Spleen (tissue), 7 donors: Measurements from ENCODE around the gene CD82.

ENCODE experiments used
- POLR2A ChIP-seq, 3 donors: fragments of 450-650 bp; IDR thresholded peaks; one replicate each; pipeline ENCODE4 v1.5.1; 2017; ENCODE audit warnings: antibody characterized with exemption in 3 of 3, mild to moderate bottlenecking in 1 of 3
- POLR2AphosphoS5 ChIP-seq, 3 donors: sonication (generic); formaldehyde crosslinking; IDR thresholded peaks; one replicate each; pipeline ENCODE4 v1.5.1; 2017; ENCODE audit warnings: antibody characterized with exemption in 3 of 3
- TF ChIP-seq, protein P1 (sequence below), 11 experiments: fragments of 200-600 bp in 7 of 11; fragments of 450-650 bp in 4 of 11; sonication (generic) in 4 of 11; IDR thresholded peaks in 8 of 11; conservative IDR thresholded peaks in 3 of 11; 1 replicate in 7 of 11; 2 replicates in 4 of 11; pipeline versions ENCODE4 v1.4.0 to v1.8.0; 2016 to 2021; ENCODE audit warnings: antibody characterized with exemption in 11 of 11, inconsistent platforms in 4 of 11, mild to moderate bottlenecking in 1 of 11
- donor health status: DM: no; HTN: no; CAD: no; lungs with moderate emphysema.
- donor health status: DM: no; HTN: no; CAD: no.
- donor health status: DM: no; HTN: no; CAD: no.

DNA sequence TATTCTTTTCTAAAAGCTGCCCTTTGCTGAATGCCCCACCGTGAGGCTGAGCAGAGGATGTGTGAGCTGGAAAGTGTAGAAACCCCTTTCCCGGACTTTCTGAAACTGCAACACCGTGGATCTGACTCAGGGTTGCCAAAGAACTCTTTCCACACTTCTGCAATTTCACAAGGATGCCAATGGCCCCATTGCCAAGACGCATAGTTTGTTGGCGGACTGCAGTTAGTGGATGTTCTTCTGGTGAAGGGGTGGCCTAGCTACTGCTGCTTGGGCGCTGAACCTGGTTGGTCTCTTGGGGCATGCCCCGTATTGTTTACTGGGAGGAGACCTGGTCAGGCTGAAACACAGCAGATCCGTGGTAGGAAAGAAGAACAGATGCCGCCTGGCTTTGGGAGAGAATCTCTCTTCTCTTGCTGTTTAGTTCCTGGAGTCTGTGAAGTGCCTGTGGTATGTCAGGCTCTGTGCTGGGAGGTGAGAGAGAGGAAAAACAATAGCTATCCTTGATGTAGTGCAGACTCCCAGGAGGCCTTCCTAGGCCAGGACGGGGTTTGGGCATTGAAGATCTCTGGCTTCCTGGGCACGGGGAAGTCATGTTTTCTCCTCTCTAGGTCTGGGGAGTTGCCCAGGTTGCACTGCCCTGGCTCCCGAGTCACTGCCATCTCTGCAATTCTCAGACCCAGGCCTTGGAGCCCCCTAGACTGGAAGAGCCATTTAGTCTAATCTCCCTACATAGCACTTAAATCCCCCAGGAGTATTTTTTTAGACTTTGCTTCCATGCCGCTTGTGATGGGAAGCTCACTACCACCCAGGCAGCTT, 26.9 kb downstream of the CD82 start:
- TF ChIP-seq POLR2AphosphoS5 (IDR thresholded peaks at IDR 0.05): peak in 1 of 3 donors; percentile 77
- TF ChIP-seq, protein P1, sequence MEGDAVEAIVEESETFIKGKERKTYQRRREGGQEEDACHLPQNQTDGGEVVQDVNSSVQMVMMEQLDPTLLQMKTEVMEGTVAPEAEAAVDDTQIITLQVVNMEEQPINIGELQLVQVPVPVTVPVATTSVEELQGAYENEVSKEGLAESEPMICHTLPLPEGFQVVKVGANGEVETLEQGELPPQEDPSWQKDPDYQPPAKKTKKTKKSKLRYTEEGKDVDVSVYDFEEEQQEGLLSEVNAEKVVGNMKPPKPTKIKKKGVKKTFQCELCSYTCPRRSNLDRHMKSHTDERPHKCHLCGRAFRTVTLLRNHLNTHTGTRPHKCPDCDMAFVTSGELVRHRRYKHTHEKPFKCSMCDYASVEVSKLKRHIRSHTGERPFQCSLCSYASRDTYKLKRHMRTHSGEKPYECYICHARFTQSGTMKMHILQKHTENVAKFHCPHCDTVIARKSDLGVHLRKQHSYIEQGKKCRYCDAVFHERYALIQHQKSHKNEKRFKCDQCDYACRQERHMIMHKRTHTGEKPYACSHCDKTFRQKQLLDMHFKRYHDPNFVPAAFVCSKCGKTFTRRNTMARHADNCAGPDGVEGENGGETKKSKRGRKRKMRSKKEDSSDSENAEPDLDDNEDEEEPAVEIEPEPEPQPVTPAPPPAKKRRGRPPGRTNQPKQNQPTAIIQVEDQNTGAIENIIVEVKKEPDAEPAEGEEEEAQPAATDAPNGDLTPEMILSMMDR (IDR thresholded peaks at IDR 0.05 in 8 of 11, conservative IDR thresholded peaks at IDR 0.05 in 3 of 11): no peak
- TF ChIP-seq POLR2A (IDR thresholded peaks at IDR 0.05): no peak
